ENCODE data around the gene PDZD4.

DNA sequence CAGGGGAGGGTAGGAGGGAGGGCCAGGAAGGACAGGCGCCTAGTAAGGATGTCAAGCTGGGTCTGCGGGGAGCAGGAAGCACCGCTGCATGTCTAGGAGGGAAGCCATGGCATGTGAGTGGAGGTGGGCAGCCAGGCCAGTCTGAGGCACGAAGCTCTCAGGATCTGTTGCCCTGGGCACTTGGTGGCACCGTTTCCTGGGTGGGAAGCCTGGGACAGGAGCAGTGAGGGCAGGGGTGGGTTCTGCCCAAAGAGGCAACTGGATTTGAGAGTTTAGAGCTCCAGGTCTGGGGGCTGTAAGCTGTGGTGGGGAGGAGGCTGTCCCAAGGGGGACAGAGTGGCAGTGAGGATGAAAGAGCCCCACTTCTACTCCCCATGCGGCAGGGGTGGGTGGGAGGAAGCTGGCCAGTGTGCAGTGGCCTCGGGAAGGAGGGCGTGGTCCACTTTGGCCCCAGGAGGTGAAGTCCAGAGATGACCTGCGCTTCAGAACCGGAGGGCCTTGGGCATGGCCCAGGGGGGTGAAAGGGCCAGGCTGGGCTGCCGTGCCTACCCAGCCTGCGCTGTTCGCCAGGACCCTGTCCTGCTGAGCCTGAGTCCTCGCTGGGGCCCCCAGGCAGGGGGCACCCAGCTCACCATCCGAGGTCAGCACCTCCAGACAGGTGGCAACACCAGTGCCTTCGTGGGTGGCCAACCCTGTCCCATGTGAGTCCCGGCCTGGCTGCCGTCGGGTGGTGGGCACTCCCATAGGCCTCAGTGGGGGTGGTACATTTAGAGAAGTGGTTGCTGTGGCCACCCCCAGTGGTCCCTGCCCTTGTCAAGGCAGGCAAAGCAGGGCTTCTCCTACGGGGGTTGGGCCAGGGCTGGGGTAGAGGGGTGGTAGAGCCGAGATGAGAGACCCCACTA, 57.8 kb downstream of the PDZD4 start:
- TF ChIP-seq POLR2AphosphoS5 (IDR thresholded peaks at IDR 0.05; ENCODE audit: low read depth, low read length) (no peak), POLR2A (IDR thresholded peaks at IDR 0.05; ENCODE audit: low read depth, low read length) (no peak)

Data from GM12892 (cell line).